GM13976 (cell line): ENCODE measurements around the gene GMPPA.

Source experiments
- DNase-seq: peaks from one replicate; pipeline ENCODE4 v3.0.0; 2012; ENCODE audit warnings: low spot score
- in situ Hi-C: fragments of 300-500 bp; cut with MboI; formaldehyde crosslinking; loops from one replicate; pipeline ENCODE4 v1.12.0; 2022; ENCODE audit warnings: low sequenced_read_pairs, mixed read lengths, inconsistent platforms; ENCODE audit not compliant: unreplicated experiment
- TF ChIP-seq, protein P1 (sequence below): IDR thresholded peaks from 2 replicates; pipeline ENCODE4 v1.5.1; 2012; ENCODE audit warnings: borderline replicate concordance, mild to moderate bottlenecking; ENCODE audit not compliant: insufficient read depth; ENCODE audit errors: extremely low read depth, missing control alignments, control extremely low read depth

The GMPPA gene

DNA sequence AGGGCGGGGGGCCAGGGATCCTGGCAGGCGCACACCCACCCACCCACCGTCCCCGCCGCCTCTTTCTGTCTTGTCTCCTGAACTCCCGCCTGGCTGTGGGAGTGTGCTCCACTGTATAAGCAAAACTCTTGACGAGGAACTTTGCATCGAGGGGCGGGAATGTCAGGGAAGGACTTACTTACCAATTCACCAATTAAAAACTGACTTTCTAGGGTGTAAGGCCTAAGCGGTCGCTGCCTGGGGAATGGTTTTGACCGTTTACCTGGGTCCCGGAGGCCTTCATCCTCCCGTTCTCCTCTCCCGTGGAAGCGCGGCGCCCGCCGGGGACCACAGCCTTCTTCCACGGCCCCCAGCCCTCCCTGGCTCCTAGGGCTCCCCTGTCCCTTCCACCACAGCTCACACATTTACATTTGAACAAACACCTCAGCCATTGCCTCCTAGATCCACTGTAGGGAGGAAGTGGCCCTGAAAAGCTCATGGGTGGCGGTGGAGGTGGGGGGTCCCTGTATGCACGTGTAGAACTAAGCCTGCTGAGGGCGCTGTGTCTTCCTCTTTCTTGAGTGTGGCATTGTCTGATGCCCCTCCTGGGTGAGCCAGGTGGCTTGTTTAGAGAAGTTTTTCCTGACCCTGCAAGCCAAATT, 24.5 kb downstream of the GMPPA start:
- TF ChIP-seq, protein P1, sequence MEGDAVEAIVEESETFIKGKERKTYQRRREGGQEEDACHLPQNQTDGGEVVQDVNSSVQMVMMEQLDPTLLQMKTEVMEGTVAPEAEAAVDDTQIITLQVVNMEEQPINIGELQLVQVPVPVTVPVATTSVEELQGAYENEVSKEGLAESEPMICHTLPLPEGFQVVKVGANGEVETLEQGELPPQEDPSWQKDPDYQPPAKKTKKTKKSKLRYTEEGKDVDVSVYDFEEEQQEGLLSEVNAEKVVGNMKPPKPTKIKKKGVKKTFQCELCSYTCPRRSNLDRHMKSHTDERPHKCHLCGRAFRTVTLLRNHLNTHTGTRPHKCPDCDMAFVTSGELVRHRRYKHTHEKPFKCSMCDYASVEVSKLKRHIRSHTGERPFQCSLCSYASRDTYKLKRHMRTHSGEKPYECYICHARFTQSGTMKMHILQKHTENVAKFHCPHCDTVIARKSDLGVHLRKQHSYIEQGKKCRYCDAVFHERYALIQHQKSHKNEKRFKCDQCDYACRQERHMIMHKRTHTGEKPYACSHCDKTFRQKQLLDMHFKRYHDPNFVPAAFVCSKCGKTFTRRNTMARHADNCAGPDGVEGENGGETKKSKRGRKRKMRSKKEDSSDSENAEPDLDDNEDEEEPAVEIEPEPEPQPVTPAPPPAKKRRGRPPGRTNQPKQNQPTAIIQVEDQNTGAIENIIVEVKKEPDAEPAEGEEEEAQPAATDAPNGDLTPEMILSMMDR: no peak
- no peak for DNase-seq
- in situ Hi-C loops: no loop called here

DNA sequence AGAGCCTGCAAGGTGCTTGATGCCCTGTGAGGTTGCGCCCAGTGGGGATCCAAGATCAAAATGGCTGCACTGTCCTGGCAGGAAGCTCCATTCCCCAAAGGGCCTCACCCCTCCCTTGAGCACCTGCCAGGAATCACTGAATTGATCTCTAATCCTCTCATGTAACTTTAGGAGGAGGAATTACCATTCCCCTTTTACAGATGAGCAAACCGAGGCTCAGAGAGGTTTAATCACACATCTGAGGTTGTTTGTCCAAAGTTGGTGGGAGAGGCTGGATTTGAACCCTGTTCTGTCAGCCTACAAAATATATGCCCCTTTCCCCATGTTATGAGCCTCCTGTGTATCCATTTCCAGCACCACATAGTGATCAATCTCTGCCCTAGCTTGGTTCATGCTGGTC, 26.1 kb downstream of the GMPPA start:
- TF ChIP-seq, protein P1: no peak
- DNase-seq: no peak
- in situ Hi-C loops: no loop called here

DNA sequence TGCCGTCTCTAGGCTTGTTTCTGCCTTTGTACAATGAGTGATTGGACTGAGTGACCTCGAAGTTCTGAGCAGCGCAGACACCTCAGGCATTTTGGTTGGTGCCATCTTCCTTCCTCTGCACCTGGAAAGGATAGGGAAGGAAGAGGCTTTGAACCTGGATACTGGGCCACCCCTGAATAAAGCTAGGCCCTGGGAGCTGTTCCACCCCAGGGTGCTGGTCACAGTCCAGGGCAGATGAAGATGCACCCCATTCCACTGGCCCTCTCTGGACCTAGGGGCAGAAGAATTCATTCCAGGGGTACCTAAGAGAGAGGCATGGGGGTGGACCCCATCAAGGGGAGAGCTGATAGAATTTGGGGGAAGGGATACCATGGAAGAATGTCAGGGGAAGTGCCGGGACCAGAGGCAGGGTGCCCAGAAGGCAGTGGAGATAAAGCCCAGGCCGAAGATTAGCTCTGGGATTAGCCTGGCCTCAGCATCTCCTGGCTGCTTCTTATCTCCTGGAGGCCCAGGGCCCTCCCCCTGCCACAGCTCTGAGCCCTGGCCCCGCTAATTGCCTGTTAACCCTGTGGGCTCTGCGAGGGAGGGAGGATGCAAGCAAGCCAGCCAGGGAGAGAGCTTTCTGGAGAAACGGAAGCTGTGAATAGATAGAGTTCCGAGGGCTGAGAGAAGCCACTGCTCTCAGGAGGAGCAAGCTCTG, 27.0 kb downstream of the GMPPA start:
- no peak for DNase-seq
- in situ Hi-C loops: no loop called here
- TF ChIP-seq, protein P1: no peak

DNA sequence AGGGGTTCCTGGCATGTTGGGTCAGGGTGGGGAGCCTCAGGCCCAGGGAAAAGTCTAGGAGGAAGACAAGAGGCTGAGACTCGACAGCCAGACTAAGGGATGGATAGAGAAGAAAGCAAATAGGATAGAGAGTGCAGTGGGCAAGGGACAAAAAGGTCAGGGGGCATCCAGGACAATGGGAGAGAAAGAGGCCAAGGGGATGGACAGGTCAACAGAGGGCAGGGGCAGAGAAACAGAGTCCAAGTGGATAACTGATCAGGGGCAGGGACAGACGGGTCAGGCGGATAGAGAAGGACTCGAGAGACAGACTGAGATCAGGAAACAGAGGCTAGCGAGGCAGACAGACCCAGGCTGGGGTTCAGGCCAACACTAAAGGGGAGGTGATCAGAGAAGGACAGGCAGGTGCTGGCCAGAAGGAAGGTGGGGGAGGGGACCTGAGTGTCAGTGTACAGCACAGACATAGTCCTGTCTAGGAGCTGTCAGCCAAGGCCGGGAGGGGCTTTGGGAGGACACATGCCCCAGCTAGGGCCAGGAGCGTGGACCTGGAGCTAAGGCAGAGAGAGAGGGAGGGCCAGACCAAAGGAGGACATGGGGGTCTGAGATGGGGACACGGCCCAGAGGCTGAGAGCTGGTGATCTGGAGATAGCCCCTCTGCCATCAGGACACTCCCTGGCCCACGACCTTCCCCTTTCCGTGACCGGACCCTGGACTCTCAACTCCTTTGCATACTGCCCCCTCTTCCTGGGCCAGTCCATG, 27.8 kb downstream of the GMPPA start:
- no peak for DNase-seq
- TF ChIP-seq, protein P1: no peak
- in situ Hi-C loops: no loop called here

DNA sequence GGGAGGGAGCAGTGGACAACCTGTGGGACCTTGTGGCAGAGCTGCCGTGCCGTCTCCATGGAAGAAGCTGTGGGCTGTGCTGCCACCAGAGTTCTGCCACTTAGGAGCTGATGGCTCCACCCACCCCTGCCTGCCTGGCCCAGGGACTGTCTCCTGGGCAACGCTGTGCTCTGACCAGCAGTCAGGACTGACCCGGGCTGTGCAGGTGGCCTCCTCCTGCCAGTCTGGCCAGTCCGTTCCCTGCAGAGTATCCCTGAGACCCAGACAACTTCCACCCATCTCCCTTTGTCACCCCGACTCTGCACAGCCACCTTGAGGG, 28.3 kb downstream of the GMPPA start:
- no peak for DNase-seq
- TF ChIP-seq, protein P1: no peak
- in situ Hi-C loops: no loop called here

DNA sequence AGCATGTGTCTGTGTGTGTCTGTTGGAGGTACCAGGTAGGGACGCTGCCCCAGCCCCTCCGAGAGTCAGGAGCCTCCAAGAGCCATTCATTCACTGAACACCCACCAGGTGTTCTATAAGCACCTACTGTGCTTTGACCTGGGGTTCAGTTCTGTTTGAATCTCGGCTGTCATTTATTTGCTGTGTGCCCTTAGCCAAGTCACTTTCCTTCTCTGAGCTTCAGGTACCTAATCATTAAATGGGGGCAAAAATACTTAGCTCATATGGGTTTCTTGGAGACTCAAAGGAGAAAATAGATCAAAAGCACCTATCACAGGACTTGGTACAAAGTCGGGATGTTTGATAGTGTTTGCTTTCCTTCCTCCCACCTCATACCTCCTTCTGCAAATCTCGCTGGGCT, 28.8 kb downstream of the GMPPA start:
- TF ChIP-seq, protein P1: no peak
- in situ Hi-C loops: no loop called here

More for the DNA sequence above, 28.8 kb downstream of the GMPPA start:
- DNase-seq: no peak
